Heart left ventricle (tissue), 16 donors: ENCODE results near the gene RPS14. TPM values are rescaled to one million over a fixed set of nuclear protein-coding genes. Genes with fewer than 3 reads are reported as not detected.
A peak's percentile ranks its signal among the peaks of the same experiment; 100 is the strongest.

Source experiments
- ATAC-seq, 4 donors: fragments of 200-7000 bp; cut with Tn5 transposase; one replicate each; pipeline ENCODE4 v1.9.1; 2020 to 2022; ENCODE audit warnings: moderate library complexity in 4 of 4, mild to moderate bottlenecking in 3 of 4, moderate number of reproducible peaks in 1 of 4
- DNase-seq, 5 donors: peaks; one replicate each; pipeline ENCODE4 v3.0.0-alpha.2; 2020
- H3K27ac ChIP-seq, 12 donors: fragments of 200-600 bp; sonication (generic) in 4 of 12; one replicate each; pipeline versions ENCODE4 v1.5.0 to v1.8.0; 2016 to 2022; ENCODE audit warnings: mild to moderate bottlenecking in 2 of 12
- H3K27me3 ChIP-seq, 9 donors: fragments of 200-600 bp; sonication (generic) in 2 of 9; one replicate each; pipeline versions ENCODE4 v1.5.1 to v1.8.0; 2016 to 2022; ENCODE audit warnings: mild to moderate bottlenecking in 3 of 9
- H3K36me3 ChIP-seq, 9 donors: fragments of 200-600 bp; sonication (generic) in 2 of 9; one replicate each; pipeline versions ENCODE4 v1.5.0 to v1.8.0; 2018 to 2022; ENCODE audit warnings: mild to moderate bottlenecking in 2 of 9
- H3K4me1 ChIP-seq, 12 donors: fragments of 200-600 bp; sonication (generic) in 4 of 12; one replicate each; pipeline versions ENCODE4 v1.5.0 to v1.8.0; 2016 to 2022; ENCODE audit warnings: mild to moderate bottlenecking in 3 of 12
- H3K4me3 ChIP-seq, 12 donors: fragments of 200-600 bp; sonication (generic) in 4 of 12; one replicate each; pipeline versions ENCODE4 v1.5.0 to v1.8.0; 2017 to 2022; ENCODE audit warnings: mild to moderate bottlenecking in 9 of 12, moderate library complexity in 4 of 12
- H3K9me3 ChIP-seq, 12 donors: fragments of 200-600 bp; sonication (generic) in 4 of 12; one replicate each; pipeline versions ENCODE4 v1.5.0 to v1.8.0; 2016 to 2022; ENCODE audit warnings: mild to moderate bottlenecking in 1 of 12
- POLR2A ChIP-seq, 2 donors: fragments of 450-650 bp; IDR thresholded peaks; one replicate each; pipeline ENCODE4 v1.6.1; 2017; ENCODE audit warnings: antibody characterized with exemption in 2 of 2, mild to moderate bottlenecking in 2 of 2, moderate library complexity in 2 of 2
- WGBS, 4 donors: extraction: QIAGEN DNeasy Blood & Tissue Kit in 2 of 4; methylation state at CpG; one replicate each; pipeline versions ENCODE4 v1.1.5 to v1.1.7; 2013 to 2018; 5-methylcytosine and 5-hydroxymethylcytosine counted together
- intact Hi-C, 10 donors: fragments of 100-400 bp; cut with DNase I; formaldehyde crosslinking; loops; one replicate each; pipeline versions ENCODE4 v1.11.1 to v1.14.2; 2022
- polyA plus RNA-seq, 2 donors: library from polyadenylated mRNA; stranded (reverse); fragments of 200-250 nt; gene quantifications; one replicate each; pipeline ENCODE4 v1.2.3, GENCODE V29; 2013
- total RNA-seq, 9 donors: library from RNA; depleted of rRNA in 2 of 9; stranded (reverse); fragments of >200 nt in 2 of 9; fragmentation: NEBNext Ultra II Directional in 3 of 9; extraction: Animal tissue kit (Norgen Biotek cat#: 25700) in 3 of 9; gene quantifications; one replicate each; pipeline versions ENCODE4 v1.1.0 to v1.2.4, GENCODE V29; 2016 to 2023
- TF ChIP-seq, protein P1 (sequence below), 12 donors: fragments of 200-600 bp; sonication (generic) in 4 of 12; IDR thresholded peaks; one replicate each; pipeline versions ENCODE4 v1.5.0 to v1.8.0; 2018 to 2022; ENCODE audit warnings: antibody characterized with exemption in 12 of 12, mild to moderate bottlenecking in 5 of 12
- donor health status: ischemic (EF 13 %, LVEDD 7.1; RV severe dilation, severe dysfunction).
- donor health status: healthy with polysubstance abuse.
- donor health status: DM: no; HTN: yes; CAD: no.
- donor health status: DM: no; HTN: no; CAD: no.
- donor health status: ischemic (EF 25% LVEDD 6.9; RV normal size, moderate dysfunction).
- donor health status: ischemic (EF 25% LVEDD 5.7; RV mildly dilated, moderate dysfunction).
- donor health status: healthy.
- donor health status: DM: yes; HTN: yes; CAD: no.
- donor health status: ischemic (EF 35%, LVEDD 5.7; RV mildly dilated, moderate dysfunction).
- donor health status: nonischemic (EF 11% LVEDD 7.7; RV severe dilation, severe dysfunction).
- donor health status: DM: yes; HTN: yes; CAD: no.
- donor health status: PGD.
- donor health status: ischemic (EF 29% LVEDD 5.4; RV normal size, mild dysfunction).
- donor health status: nonischemic (EF 23%, LVEDD 6.1; RV moderate dilation, normal function).

The RPS14 gene
- total and polyA plus RNA-seq, 11 donors = 1,031 to 3,474 (median 1,358) TPM

DNA sequence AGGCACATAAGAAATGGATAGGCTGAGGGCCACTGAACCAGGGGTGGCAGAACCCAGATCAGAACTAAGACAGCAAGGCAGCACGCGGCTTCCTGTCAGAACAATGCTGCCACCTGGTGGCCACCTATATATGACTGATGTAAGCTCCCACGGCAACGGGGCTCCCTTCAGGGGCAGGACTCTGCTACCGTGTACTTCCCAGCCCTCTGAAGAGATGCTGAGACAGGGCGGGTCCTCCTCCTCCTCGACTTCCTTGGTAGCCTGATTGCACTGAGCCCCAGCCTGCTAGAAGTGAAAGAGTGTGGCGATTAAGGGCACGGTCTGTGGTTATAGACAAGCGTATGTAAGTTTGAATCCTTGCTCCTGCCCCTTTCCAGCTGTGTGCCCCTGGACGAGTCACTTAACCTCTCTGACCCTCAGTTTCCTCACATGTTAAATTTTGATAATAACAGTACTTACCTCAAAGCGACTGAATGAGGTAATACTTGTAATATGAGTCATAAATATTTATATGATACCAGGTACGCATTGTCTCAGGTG lies 13.3 kb downstream of the RPS14 start:
- ATAC-seq = peak; percentile 53 to 87 (median 85)
- WGBS, 4 donors = 20 to 24% (median 22%) methylated on average over 12 to 13 of the region's 13 CpGs
- peaks cover 0 to 1% (median 0%) of the 10 kb centered on the region in 9 donors for H3K36me3 ChIP-seq
- no peak for TF ChIP-seq POLR2A (IDR thresholded peaks at IDR 0.05)
- TF ChIP-seq, protein P1, sequence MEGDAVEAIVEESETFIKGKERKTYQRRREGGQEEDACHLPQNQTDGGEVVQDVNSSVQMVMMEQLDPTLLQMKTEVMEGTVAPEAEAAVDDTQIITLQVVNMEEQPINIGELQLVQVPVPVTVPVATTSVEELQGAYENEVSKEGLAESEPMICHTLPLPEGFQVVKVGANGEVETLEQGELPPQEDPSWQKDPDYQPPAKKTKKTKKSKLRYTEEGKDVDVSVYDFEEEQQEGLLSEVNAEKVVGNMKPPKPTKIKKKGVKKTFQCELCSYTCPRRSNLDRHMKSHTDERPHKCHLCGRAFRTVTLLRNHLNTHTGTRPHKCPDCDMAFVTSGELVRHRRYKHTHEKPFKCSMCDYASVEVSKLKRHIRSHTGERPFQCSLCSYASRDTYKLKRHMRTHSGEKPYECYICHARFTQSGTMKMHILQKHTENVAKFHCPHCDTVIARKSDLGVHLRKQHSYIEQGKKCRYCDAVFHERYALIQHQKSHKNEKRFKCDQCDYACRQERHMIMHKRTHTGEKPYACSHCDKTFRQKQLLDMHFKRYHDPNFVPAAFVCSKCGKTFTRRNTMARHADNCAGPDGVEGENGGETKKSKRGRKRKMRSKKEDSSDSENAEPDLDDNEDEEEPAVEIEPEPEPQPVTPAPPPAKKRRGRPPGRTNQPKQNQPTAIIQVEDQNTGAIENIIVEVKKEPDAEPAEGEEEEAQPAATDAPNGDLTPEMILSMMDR (IDR thresholded peaks at IDR 0.05) = peak; percentile 82 to 94 (median 89)
- peak; percentile 85 to 93 (median 88) for DNase-seq
- H3K4me3 ChIP-seq = no peak overlapping the region
- H3K4me1 ChIP-seq = peaks cover 0 to 16% (median 1%) of the 10 kb centered on the region in 12 donors
- intact Hi-C loops = loop anchor here in 9 of 10 donors (1.0 to 10.0 kb wide), 11 partner anchors 34 to 431 kb away; partner anchors contain the start of genes CDX1 (in 1 of the 9), HMGXB3 (in 1 of the 9), TCOF1 (in 1 of the 9) and TIGD6 (in 1 of the 9)
- H3K9me3 ChIP-seq = no peaks in the 10 kb centered on the region
- H3K27me3 ChIP-seq = no peaks in the 10 kb centered on the region
- H3K27ac ChIP-seq = no peak overlapping the region

DNA sequence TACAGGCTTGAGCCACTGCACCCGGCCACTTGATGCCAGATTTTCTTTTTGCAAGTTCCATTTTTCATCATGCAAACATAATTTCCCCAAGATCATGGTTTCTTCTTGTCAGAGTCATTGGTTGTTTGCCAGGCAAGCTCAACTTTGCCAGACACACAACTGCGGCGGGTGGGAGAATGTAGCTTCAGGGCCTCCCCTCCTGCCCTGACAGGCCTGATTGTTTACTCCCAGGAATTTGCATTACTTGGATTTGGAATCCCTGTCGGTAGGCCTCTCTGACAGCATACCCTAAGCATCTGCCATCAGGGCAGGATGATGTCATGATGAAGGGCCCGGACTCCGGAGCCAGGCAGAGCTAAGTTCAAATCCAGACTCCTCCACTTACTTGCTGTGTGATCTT lies 15.1 kb downstream of the RPS14 start:
- TF ChIP-seq, protein P1 (IDR thresholded peaks at IDR 0.05) = no peak
- no peak for TF ChIP-seq POLR2A (IDR thresholded peaks at IDR 0.05)
- DNase-seq (no peak), ATAC-seq (no peak)
- no peaks in the 10 kb centered on the region for H3K36me3 ChIP-seq
- H3K4me1 ChIP-seq = peaks cover 0 to 18% (median 1%) of the 10 kb centered on the region in 12 donors
- no peaks in the 10 kb centered on the region for H3K27me3 ChIP-seq
- intact Hi-C loops = loop anchor here in 8 of 10 donors (10.0 kb wide), 6 partner anchors 160 to 430 kb away; partner anchors contain the start of genes CDX1 (in 1 of the 8), HMGXB3 (in 1 of the 8) and TIGD6 (in 1 of the 8)
- WGBS, 4 donors = 67 to 80% (median 72%) methylated on average over 6 of the region's 6 CpGs
- no peak overlapping the region for H3K27ac ChIP-seq
- H3K4me3 ChIP-seq = no peak overlapping the region
- H3K9me3 ChIP-seq = no peaks in the 10 kb centered on the region

DNA sequence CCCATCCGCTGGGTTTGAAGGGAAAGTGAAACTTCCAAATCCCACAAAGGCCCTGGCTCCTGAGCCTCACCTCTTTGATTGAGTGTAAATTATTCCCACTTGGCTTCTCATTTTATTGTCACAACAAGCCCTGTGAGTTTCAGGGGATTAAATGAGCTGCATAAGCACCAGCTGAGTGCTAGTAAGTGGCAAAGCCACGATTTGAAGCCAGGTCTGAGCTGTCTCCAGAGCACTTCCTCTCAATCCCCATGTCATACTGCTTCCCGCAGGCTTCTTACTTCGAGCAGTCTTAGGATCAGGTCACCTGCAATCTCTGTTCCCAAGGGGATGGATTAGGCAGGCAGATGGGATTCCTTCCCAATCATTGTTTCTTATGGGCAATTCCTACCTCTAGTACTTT lies 18.0 kb downstream of the RPS14 start:
- 45 to 58% (median 51%) methylated on average over 4 of the region's 4 CpGs for WGBS, 4 donors
- intact Hi-C loops = loop anchor here in 8 of 10 donors (10.0 kb wide), 6 partner anchors 157 to 427 kb away; partner anchors contain the start of genes CDX1 (in 1 of the 8), HMGXB3 (in 1 of the 8) and TIGD6 (in 1 of the 8)
- Histone ChIP-seq H3K27me3 (no peaks in the 10 kb centered on the region), H3K27ac (peak overlapping the region in 10 of 12 donors; percentile 8 to 64 (median 52)), H3K4me1 (peaks cover 0 to 29% (median 7%) of the 10 kb centered on the region in 12 donors), H3K36me3 (no peaks in the 10 kb centered on the region), H3K4me3 (no peak overlapping the region), H3K9me3 (no peaks in the 10 kb centered on the region)
- TF ChIP-seq, protein P1 (IDR thresholded peaks at IDR 0.05) = no peak
- TF ChIP-seq POLR2A (IDR thresholded peaks at IDR 0.05) = no peak
- DNase-seq (no peak), ATAC-seq (no peak)

DNA sequence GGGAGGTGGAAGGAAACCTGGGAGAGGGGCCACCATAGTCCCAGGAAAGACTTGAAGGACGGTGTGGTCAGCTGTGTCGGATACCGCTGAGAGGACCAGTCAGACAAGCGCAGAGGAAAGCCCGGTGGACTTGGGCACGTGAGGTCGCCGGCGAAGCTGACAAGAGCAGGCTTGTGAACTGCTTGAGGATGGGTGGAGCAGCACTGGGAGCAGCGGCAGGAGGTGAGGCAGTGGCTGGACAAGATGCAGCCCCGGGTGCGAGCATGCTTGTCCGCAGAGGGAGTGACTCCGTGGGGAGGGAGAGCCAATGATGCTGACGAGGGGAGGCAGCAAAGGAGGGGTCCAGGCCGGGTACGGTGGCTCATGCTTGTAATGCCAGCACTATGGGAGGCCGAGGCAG lies 18.5 kb downstream of the RPS14 start:
- intact Hi-C loops = loop anchor here in 8 of 10 donors (10.0 kb wide), 6 partner anchors 156 to 426 kb away; partner anchors contain the start of genes CDX1 (in 1 of the 8), HMGXB3 (in 1 of the 8) and TIGD6 (in 1 of the 8)
- H3K4me3 ChIP-seq = no peak overlapping the region
- H3K4me1 ChIP-seq = peaks cover 0 to 24% (median 6%) of the 10 kb centered on the region in 12 donors
- no peaks in the 10 kb centered on the region for H3K36me3 ChIP-seq
- TF ChIP-seq, protein P1 (IDR thresholded peaks at IDR 0.05) = no peak
- no peak for TF ChIP-seq POLR2A (IDR thresholded peaks at IDR 0.05)
- H3K9me3 ChIP-seq = no peaks in the 10 kb centered on the region
- no peaks in the 10 kb centered on the region for H3K27me3 ChIP-seq
- 88 to 91% (median 89%) methylated on average over 13 to 18 of the region's 18 CpGs for WGBS, 4 donors
- H3K27ac ChIP-seq = peak overlapping the region in 2 of 12 donors; percentile 8 to 64
- no peak for ATAC-seq
- no peak for DNase-seq
